Anterior cingulate cortex (tissue), 58 donors: Measurements from ENCODE around the gene FAF1.
A peak's percentile ranks its signal among the peaks of the same experiment; 100 is the strongest.

Experiments used
- DNase-seq, 58 donors: peaks; one replicate each; lab custom pipeline; 2025; lab: John Stamatoyannopoulos, UW

Gene FAF1

DNA sequence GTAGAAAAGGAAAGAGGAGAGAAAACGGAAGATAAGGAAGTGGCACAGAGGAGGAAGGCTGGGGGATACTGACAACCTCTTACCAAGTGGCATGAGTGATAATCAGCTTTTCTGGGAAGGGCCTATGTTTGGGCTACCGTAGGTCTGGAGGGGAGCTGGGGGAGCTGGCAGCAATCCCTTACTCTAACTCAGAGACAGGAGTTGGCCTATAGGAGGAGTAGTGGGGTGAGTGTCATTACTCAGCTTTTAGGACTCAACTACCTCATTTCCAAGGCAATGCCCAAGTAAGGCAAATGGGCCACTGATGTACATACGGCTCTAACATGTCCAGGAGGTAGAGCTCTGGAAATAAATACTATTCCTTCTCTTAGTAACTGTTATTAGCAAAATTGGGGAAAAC lies 488.1 kb downstream of the FAF1 start:
- DNase-seq: no peak

DNA sequence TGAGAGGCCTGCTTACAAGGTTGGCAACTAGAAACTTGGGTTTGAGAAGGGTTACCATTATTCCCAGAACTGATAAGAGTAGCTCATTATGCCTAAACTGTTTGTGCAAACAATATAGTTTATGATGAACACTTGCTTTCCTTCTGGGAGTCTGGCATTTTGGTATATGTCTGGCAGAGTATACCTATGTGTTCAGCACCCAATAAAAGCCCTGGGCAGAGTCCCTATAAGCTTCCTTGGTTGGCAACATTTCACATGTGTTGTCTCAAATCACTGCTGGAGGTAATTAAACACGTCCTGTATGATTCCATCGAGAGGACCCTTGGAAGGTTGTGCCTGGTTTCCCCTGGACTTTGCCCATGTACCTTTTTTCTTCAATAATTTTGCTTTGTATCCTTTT lies 497.1 kb downstream of the FAF1 start:
- no peak for DNase-seq

DNA sequence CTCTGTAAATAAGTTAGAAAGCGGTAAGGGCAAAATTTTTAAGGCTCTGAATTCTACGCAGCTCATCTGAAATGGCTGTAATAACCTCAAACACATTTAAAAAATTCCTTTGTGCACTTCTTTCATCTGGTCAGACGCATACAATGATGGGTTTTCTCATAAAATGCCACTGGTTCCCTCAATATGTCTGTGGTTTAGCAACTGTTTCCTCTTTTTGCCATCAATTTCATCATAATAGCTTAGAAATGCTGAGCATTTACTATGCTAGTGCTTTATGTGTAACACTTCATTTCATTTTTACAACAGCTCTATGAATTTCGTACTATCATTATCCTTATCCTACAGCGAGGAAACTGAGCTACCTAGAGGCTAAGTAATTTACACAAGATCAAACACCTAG lies 501.6 kb downstream of the FAF1 start:
- no peak for DNase-seq

DNA sequence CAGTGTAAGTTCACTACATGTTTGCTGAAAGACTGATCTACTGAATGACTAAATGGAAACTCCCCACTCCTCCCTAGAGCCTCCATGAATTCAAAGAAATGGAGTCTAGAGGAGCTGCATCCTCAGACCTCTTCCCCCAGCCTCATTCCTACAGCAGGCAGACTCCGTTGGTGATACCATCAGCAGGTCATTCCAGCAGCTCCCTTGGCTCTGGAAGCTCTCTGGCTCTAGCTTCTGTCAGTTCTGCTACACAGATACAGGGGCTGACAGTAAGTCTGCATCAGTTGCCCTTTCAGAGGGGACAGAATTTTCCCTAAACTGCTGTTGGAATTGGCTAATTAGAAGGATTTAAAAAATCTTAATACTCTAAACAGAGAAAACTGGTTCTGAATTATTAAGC lies 505.2 kb downstream of the FAF1 start:
- no peak for DNase-seq

DNA sequence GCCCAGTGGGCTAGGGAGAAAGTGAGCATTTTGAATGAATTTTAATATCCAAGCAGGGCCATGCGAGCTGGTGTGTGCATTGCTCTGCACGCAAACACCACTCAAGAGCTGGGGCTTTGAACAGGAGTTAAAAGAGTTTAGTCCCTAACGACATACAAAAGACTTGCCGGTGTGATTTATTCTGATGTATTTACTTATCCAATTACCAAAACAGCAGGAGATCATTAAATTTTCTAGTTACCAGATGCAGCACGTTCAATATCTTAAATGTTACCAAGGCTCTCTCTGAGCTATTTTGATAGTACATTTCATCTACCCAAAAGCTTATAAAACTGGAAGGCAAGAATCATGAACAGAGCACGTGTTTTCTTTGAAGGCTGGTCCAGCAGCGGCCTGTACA lies 506.8 kb downstream of the FAF1 start:
- no peak for DNase-seq

DNA sequence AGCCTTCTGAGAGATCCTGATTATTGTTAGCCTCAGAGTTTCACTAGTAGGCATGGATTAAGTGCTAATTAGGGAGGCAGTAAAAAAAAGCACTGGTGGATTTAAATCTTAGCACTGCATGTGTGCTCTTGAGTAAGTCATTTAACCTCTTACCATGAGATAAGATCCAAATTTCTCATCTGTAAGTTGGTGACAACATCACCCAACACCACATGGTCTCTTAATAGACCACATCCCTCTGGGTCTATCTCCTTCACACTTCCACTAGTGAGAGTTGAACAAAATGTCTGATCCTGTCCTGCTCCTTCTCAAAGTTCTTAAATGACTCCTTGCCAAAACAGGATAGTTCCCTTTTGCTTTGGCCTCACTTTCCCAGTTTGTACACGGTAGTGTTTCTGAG lies 507.4 kb downstream of the FAF1 start:
- DNase-seq: no peak

DNA sequence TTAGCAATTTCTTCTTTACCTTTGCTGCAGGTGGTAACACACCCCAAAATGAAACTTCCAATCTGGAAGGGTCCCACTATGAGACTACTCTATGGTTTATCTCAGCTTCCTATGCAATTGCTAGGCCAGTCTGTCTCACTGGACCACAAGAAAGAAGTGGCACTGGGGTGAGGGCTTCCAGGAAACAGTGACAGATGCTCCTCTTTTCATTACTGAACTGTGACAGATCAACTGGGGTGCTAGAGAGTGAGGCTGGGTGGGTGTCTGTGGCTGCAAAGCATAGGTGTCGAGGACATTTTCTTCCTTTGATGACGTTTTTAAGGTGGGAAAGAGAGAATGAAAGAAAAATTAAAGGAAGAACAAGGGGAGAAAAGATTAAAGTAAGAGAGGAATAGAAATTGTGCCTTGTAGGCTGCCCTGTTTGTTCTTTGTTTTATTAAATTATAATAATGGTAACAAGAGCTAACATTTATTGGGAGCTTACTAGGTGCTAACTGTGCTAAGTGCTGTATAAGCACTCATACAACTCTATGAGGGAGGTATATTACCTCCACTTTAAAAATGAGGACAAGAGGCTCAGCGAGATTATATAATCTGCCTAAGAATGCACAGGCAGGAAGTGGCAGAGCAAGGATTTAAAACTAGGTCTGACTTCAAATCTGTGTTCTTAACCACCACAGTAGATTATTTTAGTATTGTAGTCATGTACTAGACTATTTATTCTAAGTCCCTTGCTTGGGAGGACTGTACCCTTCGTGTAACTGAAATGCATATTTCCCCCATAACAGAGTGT lies 509.0 kb downstream of the FAF1 start:
- no peak for DNase-seq

DNA sequence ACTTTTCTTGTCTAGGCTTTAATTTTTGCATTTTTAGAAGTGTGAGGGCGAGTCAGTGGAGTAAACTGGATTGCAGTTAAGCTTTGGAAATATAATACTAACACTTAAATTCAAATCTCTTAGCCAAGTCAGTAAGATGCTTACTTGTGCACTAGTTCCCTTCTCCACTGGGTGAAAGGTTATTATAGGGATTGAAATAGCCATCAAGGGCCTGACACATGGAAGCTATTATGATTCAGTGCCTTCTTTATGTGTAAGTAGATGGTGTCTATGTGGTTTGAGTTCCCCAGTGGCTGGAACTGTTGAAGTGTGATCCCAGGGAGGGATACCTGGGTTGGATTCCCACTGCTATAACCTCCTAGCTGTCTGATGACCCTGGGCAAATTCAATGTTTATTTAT lies 512.1 kb downstream of the FAF1 start:
- DNase-seq: no peak

DNA sequence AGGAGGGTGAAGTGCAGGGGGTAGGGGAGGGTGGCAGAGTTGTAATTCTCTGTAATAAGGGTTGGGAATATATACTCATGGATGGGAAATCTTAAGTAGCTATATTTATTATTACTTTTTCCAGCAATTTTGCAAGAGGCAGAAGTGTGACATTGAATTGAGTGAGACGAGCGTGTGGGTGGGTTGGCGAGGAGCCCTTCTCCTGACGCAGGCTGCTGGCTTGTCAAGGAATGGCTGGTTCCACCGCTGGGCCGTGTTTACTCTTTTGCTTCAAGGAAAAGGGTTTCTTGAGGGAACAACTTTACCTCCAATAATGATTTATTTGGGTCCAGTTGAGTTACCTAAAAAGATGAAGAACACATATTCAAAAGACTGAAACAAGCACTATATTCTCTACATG lies 518.9 kb downstream of the FAF1 start:
- DNase-seq: peak in 2 of 58 donors; percentile 1 to 3

DNA sequence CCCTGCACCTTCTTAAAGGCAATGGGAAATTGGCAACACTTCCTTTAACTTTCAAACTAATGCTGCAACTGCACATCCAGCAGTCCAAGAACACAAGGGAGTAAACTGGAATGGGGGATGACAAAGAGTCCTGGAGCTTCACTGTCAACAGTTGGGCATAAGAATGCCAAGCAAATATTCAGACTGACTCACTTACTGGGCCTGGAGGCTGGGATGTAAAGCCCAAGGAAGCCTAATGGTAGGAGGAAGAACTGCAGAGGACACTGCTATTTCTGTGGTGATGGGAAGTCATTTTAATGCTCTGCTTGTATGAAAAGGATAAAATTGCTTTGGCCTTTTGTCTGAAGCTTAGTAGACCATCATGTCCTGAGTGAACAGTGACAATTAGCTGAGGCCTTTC lies 521.1 kb downstream of the FAF1 start:
- no peak for DNase-seq

DNA sequence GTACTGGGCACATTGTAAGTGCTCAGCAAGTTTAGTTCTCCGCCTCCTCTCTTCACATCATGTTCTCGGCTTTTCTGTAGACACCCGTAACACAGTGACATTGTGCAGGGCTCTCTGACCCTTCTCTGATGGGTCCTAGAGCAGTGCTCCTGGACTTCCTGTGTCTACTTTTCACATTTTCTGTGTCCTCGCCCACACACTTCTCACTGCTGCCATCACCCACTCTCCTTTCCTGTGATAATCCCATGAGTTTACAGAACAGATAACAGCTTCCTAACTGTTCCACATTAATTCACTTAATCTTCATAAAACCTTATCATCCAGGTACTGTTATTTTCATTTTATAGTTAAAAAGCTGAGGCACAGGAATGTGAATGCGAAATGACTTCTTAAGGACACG lies 523.6 kb downstream of the FAF1 start:
- DNase-seq: no peak

DNA sequence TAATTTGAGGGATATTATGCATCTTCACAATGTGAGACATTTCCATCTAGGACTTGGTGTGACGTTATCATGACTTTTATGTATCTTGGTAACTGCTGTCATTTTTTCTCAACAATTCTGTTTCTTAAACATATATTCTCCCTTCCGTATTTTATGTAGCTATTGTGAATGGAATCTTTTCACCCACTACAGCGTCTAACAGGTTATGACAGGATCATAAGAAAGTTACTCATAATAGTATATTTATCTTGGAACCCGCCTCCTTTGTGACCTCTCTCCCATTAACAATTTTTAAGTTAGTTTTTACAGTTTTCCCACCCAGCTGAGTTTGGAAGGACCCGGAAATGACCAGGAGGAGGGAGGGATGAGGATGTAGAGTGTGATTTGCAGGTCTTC lies 530.1 kb downstream of the FAF1 start:
- no peak for DNase-seq

DNA sequence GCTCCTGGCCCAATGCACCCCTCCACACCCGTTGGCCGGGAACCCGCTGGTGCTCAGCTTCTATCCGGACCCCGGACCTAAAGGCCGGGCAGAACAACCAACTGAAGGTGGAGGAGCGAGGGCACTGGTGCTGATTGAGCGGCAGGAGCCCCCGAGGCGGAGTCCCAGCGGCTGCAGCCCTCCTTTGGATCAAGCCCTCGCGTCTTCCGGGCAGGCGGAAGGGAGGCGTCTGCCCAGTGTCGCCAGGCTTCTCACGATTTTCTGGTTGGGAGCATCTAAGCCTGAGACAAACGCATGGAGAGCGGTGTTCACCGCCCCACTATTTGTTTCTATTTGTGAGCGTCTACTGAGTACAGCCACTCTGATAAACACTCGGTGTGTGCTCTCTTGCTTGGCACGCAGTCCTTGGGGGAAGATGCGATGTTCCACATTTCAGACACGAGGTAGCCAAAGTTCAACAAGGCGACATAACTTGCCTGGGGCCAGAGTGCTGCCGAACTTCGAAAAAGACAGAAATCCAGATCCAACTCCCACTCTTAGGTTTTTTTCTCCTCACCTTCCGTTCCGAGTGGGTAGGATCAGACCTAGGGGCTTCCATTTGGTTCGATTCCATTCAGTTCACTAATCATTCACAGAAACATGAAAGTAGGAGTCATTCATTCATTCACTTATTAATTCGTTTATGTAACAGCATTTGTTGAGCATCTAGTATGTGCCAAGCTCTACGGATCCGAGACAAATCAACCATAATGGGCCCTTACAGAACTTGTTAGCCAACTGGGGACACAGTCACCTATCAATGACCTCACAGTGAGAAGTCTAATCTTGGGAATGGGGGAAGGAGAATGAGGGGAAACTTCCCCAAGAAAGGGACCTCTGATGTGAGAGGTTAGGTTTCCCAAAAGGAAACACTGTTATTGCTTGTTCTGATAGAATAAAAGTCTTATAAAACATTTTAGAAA lies 532.0 kb downstream of the FAF1 start:
- no peak for DNase-seq

DNA sequence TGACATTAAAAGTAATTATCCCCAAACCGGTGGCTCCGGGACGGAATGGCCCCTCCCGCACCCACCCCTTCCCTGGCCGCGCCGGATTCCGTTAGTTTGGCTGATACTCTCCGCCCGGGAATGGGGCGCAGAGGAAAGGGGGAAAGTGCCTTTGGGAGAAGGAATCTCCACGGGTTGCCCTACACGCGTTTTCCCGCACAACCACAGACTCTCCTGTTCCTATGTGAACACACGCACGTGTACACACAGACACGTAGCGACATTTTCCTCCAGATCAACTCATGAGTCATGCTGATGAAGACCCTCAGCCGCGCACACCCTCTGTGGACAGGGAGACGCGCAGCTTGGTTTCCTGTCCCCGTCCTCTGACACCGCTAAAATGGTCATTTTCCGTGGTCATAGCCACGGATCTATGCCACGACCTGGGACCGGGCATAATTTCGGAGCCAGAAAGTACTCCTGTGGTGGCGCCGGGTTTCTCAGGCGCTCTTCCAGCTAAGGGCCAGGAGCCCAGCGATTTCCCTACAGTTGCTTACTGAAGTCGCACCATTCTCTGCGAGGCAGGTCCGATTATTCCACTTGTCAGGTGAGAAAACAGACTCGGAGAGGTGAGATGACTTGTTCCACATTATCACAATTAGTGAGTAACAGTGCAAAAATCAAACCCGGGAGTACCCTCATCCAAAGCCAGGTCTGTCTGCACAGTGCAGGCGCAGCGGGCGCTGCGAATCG lies 532.8 kb downstream of the FAF1 start:
- DNase-seq: no peak

DNA sequence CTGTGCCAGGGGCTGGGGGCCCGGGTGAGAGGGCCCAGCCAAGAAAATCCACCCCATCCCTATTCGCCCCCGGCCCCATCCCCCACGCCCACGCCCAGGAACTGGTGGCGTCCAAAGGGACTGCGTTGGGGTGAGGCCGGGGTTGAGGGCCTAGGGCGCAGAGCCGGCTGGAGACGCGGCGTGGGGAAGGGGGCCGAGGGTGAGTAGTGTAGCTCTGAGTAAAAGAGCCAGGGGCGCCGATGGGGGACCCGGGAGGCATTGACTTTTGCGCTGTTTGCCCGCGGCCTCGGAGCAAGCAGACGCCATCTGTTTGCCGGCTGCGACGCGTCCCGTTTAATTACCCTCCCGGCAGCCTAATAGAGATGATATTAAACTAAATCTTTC lies 533.4 kb downstream of the FAF1 start:
- DNase-seq: no peak

DNA sequence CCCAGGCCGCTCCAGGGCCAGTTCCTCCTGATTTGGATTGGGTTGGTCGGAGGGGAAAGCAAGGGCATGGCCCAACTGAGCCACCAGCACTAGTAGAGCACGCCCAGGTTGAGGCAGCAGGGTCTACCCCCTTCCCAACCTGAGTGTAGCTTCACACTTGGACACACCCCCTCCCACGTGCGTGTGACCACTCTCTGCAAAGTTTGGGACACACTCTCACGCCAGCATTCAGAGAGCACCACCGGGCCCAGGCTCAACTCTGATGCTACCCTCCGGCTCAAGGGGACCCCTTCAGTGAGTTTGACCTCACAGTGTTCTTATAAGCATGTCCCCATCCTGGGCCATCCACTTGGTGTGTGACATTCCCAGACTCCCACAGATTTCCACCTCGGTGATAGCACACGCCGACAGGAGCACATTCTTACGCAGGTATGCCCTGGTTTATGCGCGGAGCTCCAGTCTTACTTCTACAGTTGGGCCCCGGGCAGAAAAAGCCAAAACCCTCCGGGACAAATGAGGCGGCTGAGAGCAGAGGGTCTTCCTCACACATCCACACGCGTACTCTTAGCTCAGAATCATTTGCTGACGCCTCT lies 533.9 kb downstream of the FAF1 start:
- no peak for DNase-seq

DNA sequence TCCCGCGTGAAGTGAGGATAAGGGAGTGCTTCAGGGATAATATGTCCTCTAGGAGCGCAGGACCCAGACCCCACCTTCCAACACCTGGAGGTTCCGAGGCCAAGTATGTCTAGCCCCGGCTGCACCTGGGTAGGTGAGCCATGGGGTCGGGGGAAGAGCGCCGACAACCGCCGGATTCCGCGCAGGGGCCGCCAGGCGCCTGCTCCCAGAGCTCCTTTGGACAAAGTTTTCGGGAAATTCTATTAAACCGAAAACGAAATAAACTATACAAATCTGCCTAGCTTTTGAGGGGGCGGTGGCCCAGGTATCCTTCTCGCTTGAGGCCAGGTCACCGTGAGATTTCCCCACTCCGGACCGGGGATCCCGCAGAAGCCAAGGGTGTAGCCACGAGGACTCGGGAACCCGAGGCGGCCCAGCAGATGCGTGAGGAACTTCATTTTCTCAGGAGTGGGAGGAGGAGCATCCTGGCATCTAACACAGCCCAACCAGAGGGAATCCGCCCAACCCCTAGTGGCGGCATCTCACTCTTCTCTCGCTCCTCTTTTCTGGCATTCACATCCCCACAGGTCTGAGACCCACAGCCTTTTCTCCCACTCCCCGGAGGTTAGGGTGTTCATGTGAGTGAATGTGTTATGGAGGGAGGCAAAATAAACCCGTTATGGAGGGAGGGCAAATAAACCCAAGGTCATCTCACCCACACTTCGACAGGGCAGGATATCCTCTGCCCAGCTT lies 534.5 kb downstream of the FAF1 start:
- DNase-seq: no peak

DNA sequence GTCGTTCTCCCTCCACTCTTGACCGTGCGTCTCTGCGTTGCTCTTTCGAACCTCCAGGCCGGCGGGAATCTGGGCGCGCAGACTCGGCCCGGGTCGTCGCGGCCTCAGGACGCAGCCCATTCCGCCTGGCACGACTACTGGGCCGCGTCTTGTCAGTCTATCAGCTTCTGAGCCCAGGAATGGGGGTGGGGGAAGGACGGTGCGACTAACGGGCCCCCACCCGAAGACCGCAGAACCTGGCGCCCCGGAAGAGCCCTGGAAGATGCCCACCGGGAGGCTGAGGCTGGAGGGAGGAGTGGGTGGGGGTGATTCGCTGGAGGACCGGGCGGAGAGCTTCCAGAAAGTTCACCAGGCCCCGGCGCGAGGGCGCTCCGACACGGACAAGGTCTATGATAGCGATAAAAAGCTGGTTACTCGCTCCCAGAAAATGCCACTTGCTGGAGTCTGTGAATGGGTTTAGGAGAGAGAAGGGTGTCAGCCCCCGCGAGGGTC lies 535.1 kb downstream of the FAF1 start:
- no peak for DNase-seq

DNA sequence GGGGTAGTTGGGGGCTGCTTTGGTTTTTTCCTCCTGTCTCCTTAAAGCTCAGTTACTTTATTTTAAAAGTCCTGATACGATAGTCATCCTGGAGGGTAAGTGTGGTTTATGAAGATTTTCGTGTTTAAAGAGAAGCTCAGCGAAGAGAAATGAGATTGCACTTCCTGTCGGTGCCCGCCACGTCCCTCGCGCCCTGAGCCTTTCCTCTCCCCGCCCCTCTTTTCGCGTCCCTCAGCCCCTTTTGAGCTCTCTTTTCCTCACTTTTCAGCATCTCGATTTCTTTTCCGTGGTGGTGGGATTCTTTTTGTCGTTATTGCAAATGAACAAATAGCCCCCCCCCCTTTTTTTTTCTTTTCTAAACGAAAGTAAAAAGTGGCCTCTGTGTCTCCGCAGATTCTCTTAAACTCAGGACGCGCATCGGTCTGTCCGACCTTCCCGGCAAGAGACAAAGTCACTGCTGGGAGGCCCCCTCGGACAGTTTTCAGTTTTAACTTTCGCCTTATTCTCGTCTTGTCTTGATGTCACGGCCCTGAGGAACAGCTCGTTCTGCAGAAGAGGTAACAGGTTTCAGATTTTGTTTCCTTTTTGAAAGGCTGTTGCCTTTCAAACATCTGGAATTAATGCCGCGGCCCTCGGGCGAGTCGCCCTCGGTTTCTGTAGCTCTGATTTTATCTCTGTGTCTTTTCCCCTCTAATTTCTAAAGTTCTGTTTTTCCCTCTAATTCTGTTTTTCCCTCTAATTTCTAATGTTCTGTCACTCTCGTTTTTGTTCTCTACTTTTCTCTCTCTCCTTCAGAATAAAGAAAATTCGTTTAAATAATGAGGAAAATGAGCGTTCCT lies 535.8 kb downstream of the FAF1 start:
- no peak for DNase-seq
